IMR-90 (cell line): ENCODE measurements around the gene VAMP4. TPM values are rescaled to one million over a fixed set of nuclear protein-coding genes. Genes with fewer than 3 reads are reported as not detected.

ENCODE experiments used
- ATAC-seq: fragments of 200-7000 bp; cut with Tn5 transposase; 2 replicates; pipeline ENCODE4 v1.9.1; 2020; ENCODE audit warnings: low read depth, mild to moderate bottlenecking, moderate library complexity
- BruUV-seq: library from RNA; stranded (reverse); fragments of 400-500 nt; replicated peaks from 2 replicates; lab custom pipeline; 2021; lab: Mats Ljungman, UMichigan
- CTCF ChIA-PET: fragments of 300-600 bp; formaldehyde crosslinking; extraction: SDS; loops from one replicate; lab custom pipeline; 2021; ENCODE audit warnings: antibody characterized with exemption; lab: Yijun Ruan, JAX
- POLR2A ChIA-PET: fragments of 300-600 bp; sonication (Branson Sonifier 250); formaldehyde crosslinking; loops from one replicate; lab custom pipeline; 2022; ENCODE audit warnings: antibody characterized with exemption; ENCODE audit not compliant: unreplicated experiment; lab: Charles Lee
- DNase-seq: peaks from one replicate; pipeline ENCODE4 v3.0.0; 2013
- H2AFZ ChIP-seq: replicated peaks from 2 replicates; pipeline ENCODE3; 2013; ENCODE audit warnings: low read length, mild to moderate bottlenecking; ENCODE audit not compliant: poor library complexity
- H2AK5ac ChIP-seq: 2 replicates; pipeline ENCODE4 v1.6.1; 2013; ENCODE audit warnings: low read depth, low read length, inconsistent platforms
- H2AK9ac ChIP-seq: replicated peaks from 2 replicates; pipeline ENCODE3; 2013; ENCODE audit warnings: mild to moderate bottlenecking, low read depth, low read length, moderate library complexity; ENCODE audit not compliant: poor library complexity
- H2BK120ac ChIP-seq: 2 replicates; pipeline ENCODE4 v1.6.1; 2013; ENCODE audit warnings: low read depth, low read length, inconsistent platforms
- H2BK15ac ChIP-seq: 3 replicates; pipeline ENCODE4 v1.6.1; 2013; ENCODE audit warnings: low read depth, low read length, inconsistent platforms
- H2BK20ac ChIP-seq: 2 replicates; pipeline ENCODE4 v1.6.1; 2013; ENCODE audit warnings: low read depth, mild to moderate bottlenecking, inconsistent platforms, low read length, moderate library complexity
- H2BK5ac ChIP-seq: 2 replicates; pipeline ENCODE4 v1.6.1; 2013; ENCODE audit warnings: mild to moderate bottlenecking, low read depth, low read length, inconsistent platforms; ENCODE audit not compliant: poor library complexity, severe bottlenecking
- H3K14ac ChIP-seq: replicated peaks from 2 replicates; pipeline ENCODE4 v1.6.1; 2013; ENCODE audit warnings: low read depth, low read length, inconsistent platforms
- H3K18ac ChIP-seq: 2 replicates; pipeline ENCODE4 v1.6.1; 2013; ENCODE audit warnings: low read depth, low read length, control low read depth
- H3K23ac ChIP-seq: 2 replicates; pipeline ENCODE4 v1.6.1; 2013; ENCODE audit warnings: low read depth, low read length, inconsistent platforms
- H3K27ac ChIP-seq: 2 replicates; pipeline ENCODE4 v1.5.1; 2013; ENCODE audit warnings: mild to moderate bottlenecking, control low read depth, low read length; ENCODE audit not compliant: insufficient read depth
- H3K27me3 ChIP-seq: 2 replicates; pipeline ENCODE4 v1.6.1; 2013; ENCODE audit warnings: low read length; ENCODE audit not compliant: control insufficient read depth, insufficient read depth
- H3K36me3 ChIP-seq: 2 replicates; pipeline ENCODE4 v1.6.1; 2013; ENCODE audit warnings: low read length, mixed read lengths; ENCODE audit not compliant: control insufficient read depth, insufficient read depth
- H3K4ac ChIP-seq: 2 replicates; pipeline ENCODE4 v1.6.1; 2013; ENCODE audit warnings: low read depth, low read length, inconsistent platforms
- H3K4me1 ChIP-seq: 2 replicates; pipeline ENCODE4 v1.6.1; 2013; ENCODE audit warnings: low read length, mixed read lengths; ENCODE audit not compliant: control insufficient read depth, insufficient read depth
- H3K4me2 ChIP-seq: 2 replicates; pipeline ENCODE4 v1.6.1; 2013; ENCODE audit warnings: low read depth, mild to moderate bottlenecking, control low read depth, low read length, moderate library complexity
- H3K4me3 ChIP-seq: 2 replicates; pipeline ENCODE4 v1.5.1; 2013; ENCODE audit warnings: low read depth, mild to moderate bottlenecking, control low read depth, low read length, moderate library complexity; ENCODE audit not compliant: insufficient read depth
- H3K56ac ChIP-seq: 2 replicates; pipeline ENCODE4 v1.6.1; 2013; ENCODE audit warnings: low read length, inconsistent platforms; ENCODE audit not compliant: insufficient read depth; ENCODE audit errors: extremely low read depth
- H3K79me1 ChIP-seq, 2 experiments: 2 replicates each; pipeline ENCODE4 v1.6.1; 2013; ENCODE audit warnings: low read length in 2 of 2, inconsistent platforms in 1 of 2, low read depth in 1 of 2
- H3K9ac ChIP-seq: 2 replicates; pipeline ENCODE4 v1.6.1; 2013; ENCODE audit warnings: low read depth, low read length, control low read depth
- H3K9me1 ChIP-seq: 2 replicates; pipeline ENCODE4 v1.6.1; 2013; ENCODE audit warnings: low read length, inconsistent platforms; ENCODE audit not compliant: insufficient read depth
- H3K9me3 ChIP-seq: 2 replicates; pipeline ENCODE4 v1.6.1; 2013; ENCODE audit warnings: low read length; ENCODE audit not compliant: control insufficient read depth, insufficient read depth
- H4K20me1 ChIP-seq: 2 replicates; pipeline ENCODE4 v1.6.1; 2013; ENCODE audit warnings: low read length, inconsistent platforms; ENCODE audit not compliant: insufficient read depth
- H4K5ac ChIP-seq: 2 replicates; pipeline ENCODE4 v1.6.1; 2013; ENCODE audit warnings: mild to moderate bottlenecking, low read depth, low read length, control low read depth
- H4K8ac ChIP-seq, 2 experiments: 2 replicates each; pipeline ENCODE4 v1.6.1; 2013; ENCODE audit warnings: low read depth in 2 of 2, low read length in 2 of 2, control low read depth in 1 of 2, inconsistent platforms in 1 of 2
- H4K91ac ChIP-seq: 2 replicates; pipeline ENCODE4 v1.6.1; 2013; ENCODE audit warnings: low read depth, low read length, inconsistent platforms; ENCODE audit not compliant: insufficient read depth
- BHLHE40 ChIP-seq: fragments of 150-350 bp; IDR thresholded peaks from 2 replicates; pipeline ENCODE4 v1.6.1; 2016; ENCODE audit warnings: mild to moderate bottlenecking, low read depth, low read length
- CEBPB ChIP-seq: IDR thresholded peaks from 2 replicates; pipeline ENCODE4 v1.6.1; 2012; ENCODE audit warnings: low read depth, low read length, improper control_type of control experiment
- CTCF ChIP-seq: conservative IDR thresholded peaks from 2 replicates; pipeline ENCODE4 v1.5.1; 2012; ENCODE audit warnings: mild to moderate bottlenecking, low read depth, low read length, improper control_type of control experiment
- ELK1 ChIP-seq: fragments of 150-350 bp; IDR thresholded peaks from 2 replicates; pipeline ENCODE4 v1.6.1; 2016; ENCODE audit warnings: low read depth, mild to moderate bottlenecking, low read length, moderate library complexity, borderline replicate concordance
- FOS ChIP-seq: fragments of 150-350 bp; IDR thresholded peaks from 2 replicates; pipeline ENCODE4 v1.6.1; 2016; ENCODE audit warnings: low read depth, low read length
- MAFK ChIP-seq: IDR thresholded peaks from 2 replicates; pipeline ENCODE4 v1.6.1; 2012; ENCODE audit warnings: low read depth, low read length, improper control_type of control experiment
- MAZ ChIP-seq: IDR thresholded peaks from 2 replicates; pipeline ENCODE4 v1.6.1; 2012; ENCODE audit warnings: low read depth, mild to moderate bottlenecking, low read length, improper control_type of control experiment, moderate library complexity, borderline replicate concordance
- MXI1 ChIP-seq: IDR thresholded peaks from 2 replicates; pipeline ENCODE4 v1.6.1; 2012; ENCODE audit warnings: low read depth, mild to moderate bottlenecking, low read length, moderate library complexity, borderline replicate concordance
- NFE2L2 ChIP-seq: fragments of 150-350 bp; IDR thresholded peaks from 2 replicates; pipeline ENCODE4 v1.6.1; 2016; ENCODE audit warnings: low read depth, mild to moderate bottlenecking, low read length
- POLR2A ChIP-seq: IDR thresholded peaks from 2 replicates; pipeline ENCODE4 v1.6.1; 2012; ENCODE audit warnings: mild to moderate bottlenecking, low read depth, low read length
- RAD21 ChIP-seq: IDR thresholded peaks from 2 replicates; pipeline ENCODE4 v1.6.1; 2012; ENCODE audit warnings: low read length, improper control_type of control experiment
- RCOR1 ChIP-seq: IDR thresholded peaks from 2 replicates; pipeline ENCODE4 v1.6.1; 2012; ENCODE audit warnings: mild to moderate bottlenecking, low read length, improper control_type of control experiment; ENCODE audit not compliant: insufficient replicate concordance
- RFX5 ChIP-seq: IDR thresholded peaks from 2 replicates; pipeline ENCODE4 v1.8.0; 2012; ENCODE audit warnings: low read depth, mild to moderate bottlenecking, low read length, moderate library complexity
- SMC3 ChIP-seq: fragments of 150-350 bp; IDR thresholded peaks from 2 replicates; pipeline ENCODE4 v1.6.1; 2016; ENCODE audit warnings: low read depth, mild to moderate bottlenecking, antibody characterized with exemption, low read length, moderate library complexity
- USF2 ChIP-seq: fragments of 150-350 bp; IDR thresholded peaks from 2 replicates; pipeline ENCODE4 v1.6.1; 2017; ENCODE audit warnings: mild to moderate bottlenecking, antibody characterized with exemption, low read length, low read depth
- WGBS, 2 experiments: methylation state at CpG; one replicate each; pipeline versions ENCODE4 v1.1.5 to v1.1.7; 2013; ENCODE audit warnings: missing lambda C conversion rate in 2 of 2; ENCODE audit not compliant: insufficient read length in 1 of 2; ENCODE audit errors: extremely low coverage in 2 of 2; 5-methylcytosine and 5-hydroxymethylcytosine counted together
- dilution Hi-C: fragments of 300-500 bp; cut with HindIII; formaldehyde crosslinking; loops from one replicate; pipeline ENCODE4 v1.14.3; 2018; ENCODE audit warnings: low sequenced_read_pairs; ENCODE audit not compliant: unreplicated experiment
- in situ Hi-C: fragments of 300-500 bp; cut with MboI; formaldehyde crosslinking; loops from 3 replicates; pipeline ENCODE4 v1.14.3; 2019; ENCODE audit warnings: low sequenced_read_pairs, inconsistent platforms, mixed read lengths
- intact Hi-C: fragments of 100-400 bp; cut with micrococcal nuclease; formaldehyde crosslinking; loops from 2 replicates; pipeline ENCODE4 v1.10.0; 2022
- polyA plus RNA-seq, 3 experiments: library from polyadenylated mRNA; depleted of rRNA; stranded (reverse); fragments of >200 nt; gene quantifications; 2 replicates each; pipeline ENCODE4 v1.2.3, GENCODE V29; 2012; ENCODE audit warnings: low replicate concordance in 1 of 3
- total RNA-seq: library from RNA; depleted of rRNA; stranded (reverse); fragments of >200 nt; gene quantifications from 2 replicates; pipeline ENCODE4 v1.2.3, GENCODE V29; 2012

Gene VAMP4
- total and polyA plus RNA-seq, 2 of the 4 experiments (the other 2 are of a cell fraction) = 3.4 to 5.4 TPM

DNA sequence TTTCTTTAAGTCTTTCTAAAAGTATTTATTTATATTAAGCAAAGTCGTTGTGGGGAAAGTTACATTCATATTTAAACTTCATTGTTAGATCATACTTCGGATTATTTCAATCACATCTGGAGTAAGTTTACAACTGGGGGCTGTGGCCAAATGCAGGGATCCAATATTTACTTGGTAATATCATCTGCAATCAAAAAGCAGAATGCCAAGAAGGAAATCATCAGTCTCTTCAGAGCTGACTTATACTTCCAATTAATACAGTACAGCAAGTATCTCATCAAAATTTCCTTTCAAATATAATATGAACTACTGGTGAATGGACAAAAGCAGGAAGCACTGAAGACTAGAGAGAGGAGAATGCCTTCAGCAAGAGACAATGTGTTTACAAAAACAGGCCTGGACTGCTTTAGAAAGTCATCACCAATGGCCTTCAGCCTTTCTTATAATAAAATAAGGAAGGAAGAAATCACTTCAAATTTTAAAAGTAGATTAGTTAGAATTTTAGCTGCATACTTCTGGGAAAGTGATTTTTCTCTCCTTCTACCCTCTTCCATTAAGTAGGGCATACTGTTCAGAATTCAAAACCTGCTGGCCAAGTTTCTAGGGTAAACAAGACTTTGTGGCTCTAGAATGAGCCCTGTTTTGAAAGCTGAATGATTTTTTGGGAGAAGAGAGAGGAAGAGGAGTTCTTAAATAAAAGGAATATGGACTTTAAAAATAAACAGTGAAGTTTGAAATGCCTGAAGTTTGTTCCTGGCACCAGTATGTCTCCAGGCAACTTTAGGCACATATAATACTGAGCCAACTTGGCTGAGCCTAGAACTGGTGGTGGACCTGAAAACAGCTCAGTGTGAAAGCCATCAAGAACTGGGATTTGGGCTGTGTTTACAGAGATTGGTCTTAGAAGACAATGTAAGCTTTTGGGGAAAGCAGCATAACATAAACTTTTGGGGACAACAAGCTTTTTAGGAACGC is 67.1 kb downstream of the VAMP4 start:
- POLR2A ChIA-PET = no interaction called here
- no peak overlapping the region for H2AFZ ChIP-seq

More for the DNA sequence above, 67.1 kb downstream of the VAMP4 start:
- no peaks in the 10 kb centered on the region for H3K4me1 ChIP-seq
- H3K79me1 ChIP-seq = no peaks in the 10 kb centered on the region
- no peak overlapping the region for H3K18ac ChIP-seq
- no peak overlapping the region for H2AK9ac ChIP-seq
- H3K9ac ChIP-seq = no peak overlapping the region
- H3K4me3 ChIP-seq = no peak overlapping the region
- CTCF ChIA-PET = no interaction called here
- no peaks in the 10 kb centered on the region for H3K9me3 ChIP-seq
- no peaks in the 10 kb centered on the region for H3K9me1 ChIP-seq
- no CpG with 5 or more reads among the region's 3 CpGs for WGBS, 2 experiments
- no peaks in the 10 kb centered on the region for H3K27me3 ChIP-seq
- H2BK15ac ChIP-seq = no peak overlapping the region
- no peak overlapping the region for H3K56ac ChIP-seq
- no peak overlapping the region for H4K8ac ChIP-seq
- BruUV-seq = no TSS peak
- dilution Hi-C loops (no loop called here), in situ Hi-C loops (no loop called here), intact Hi-C loops (no loop called here)
- no peak overlapping the region for H2BK120ac ChIP-seq
- H3K23ac ChIP-seq = no peak overlapping the region
- TF ChIP-seq ELK1 (no peak), RCOR1 (no peak), RFX5 (no peak), USF2 (no peak), NFE2L2 (no peak), FOS (no peak), POLR2A (no peak), CTCF (no peak), RAD21 (no peak), MXI1 (no peak), CEBPB (no peak), BHLHE40 (no peak), MAFK (no peak), MAZ (no peak), SMC3 (no peak)
- H3K4me2 ChIP-seq = no peak overlapping the region
- H3K14ac ChIP-seq = no peak overlapping the region
- H3K36me3 ChIP-seq = no peaks in the 10 kb centered on the region
- no peak overlapping the region for H4K91ac ChIP-seq
- no peak for ATAC-seq
- H3K27ac ChIP-seq = no peak overlapping the region
- no peaks in the 10 kb centered on the region for H4K20me1 ChIP-seq
- no peak overlapping the region for H2BK20ac ChIP-seq
- no peak overlapping the region for H4K5ac ChIP-seq
- no peak for DNase-seq
- no peak overlapping the region for H2BK5ac ChIP-seq
- H2AK5ac ChIP-seq = no peak overlapping the region
- H3K4ac ChIP-seq = no peak overlapping the region
